Measurements from ENCODE around the gene CCL3. TPM values are rescaled to one million over a fixed set of nuclear protein-coding genes. Genes with fewer than 3 reads are reported as not detected.
"Not testable (repeated sequence)": the region's sequence is repeated elsewhere in the genome, so short reads cannot be mapped to it uniquely, and the experiment has no call there.

CCL3 gene
- polyA plus RNA-seq, 1 of the 3 experiments (the other 2 are of a cell fraction), result not detected

- H3K4me2 ChIP-seq, result no peak overlapping the region
- no peak overlapping the region for H2AFZ ChIP-seq (ENCODE audit: low read depth)
- CTCF ChIA-PET, result no interaction called here
- no peak for TF ChIP-seq RAD21 (IDR thresholded peaks at IDR 0.05; ENCODE audit: low read length)
- no peak for TF ChIP-seq FOXM1 (IDR thresholded peaks at IDR 0.05; ENCODE audit: low read depth)
- no peak for TF ChIP-seq TEAD4 (IDR thresholded peaks at IDR 0.05; ENCODE audit: borderline replicate concordance, insufficient read depth)
- TF ChIP-seq TAF1 (IDR thresholded peaks at IDR 0.05; ENCODE audit: borderline replicate concordance, low read depth, low read length), result no peak
- no peak for TF ChIP-seq GABPA (IDR thresholded peaks at IDR 0.05; ENCODE audit: low read depth)
- no peak for TF ChIP-seq POLR2AphosphoS5 (IDR thresholded peaks at IDR 0.05; ENCODE audit: low read depth, low read length)
- 7% methylated on average over 3 of the region's 7 CpGs for whole genome bisulfite sequencing (ENCODE audit: low lambda C conversion rate)
- H3K9me3 ChIP-seq, result no peaks in the 10 kb centered on the region
- no peaks in the 10 kb centered on the region for H3K4me1 ChIP-seq (ENCODE audit: control insufficient read depth in 1 of 2, insufficient read depth in 2 of 2, low read depth in 1 of 2, low read length in 1 of 2)
- H3K9ac ChIP-seq, result no peak overlapping the region
- no peak overlapping the region for H3K27ac ChIP-seq (ENCODE audit: low read depth in 2 of 2, low read length in 1 of 2)
- no peaks in the 10 kb centered on the region for H3K9me2 ChIP-seq
- DNase-seq, result no peak
- POLR2A ChIA-PET, result interaction anchor here (0.6 kb wide), 1 partner anchor 133 kb away, joined by 3 read pairs; no protein-coding TSS in a partner anchor
- H3K4me3 ChIP-seq (ENCODE audit: low read depth in 2 of 2, low read length in 1 of 2), result no peak overlapping the region
- H3K79me2 ChIP-seq (ENCODE audit: insufficient read depth), result no peaks in the 10 kb centered on the region
- H3F3A ChIP-seq (replicated peaks; ENCODE audit: insufficient read depth), result no peaks in the 10 kb centered on the region
- H3K36me3 ChIP-seq (replicated peaks in 1 of 2; ENCODE audit: control insufficient read depth in 1 of 2, insufficient read depth in 2 of 2, low read length in 1 of 2), result no peaks in the 10 kb centered on the region
- H4K20me1 ChIP-seq (ENCODE audit: insufficient read depth), result no peaks in the 10 kb centered on the region
- peaks cover 21% of the 10 kb centered on the region for H3K27me3 ChIP-seq (ENCODE audit: insufficient read depth)
Observed at GRCh38 chr17:36094746-36095145, 4.8 kb upstream of the CCL3 start.

- CTCF ChIA-PET, result no interaction called here
- Histone ChIP-seq H3K9me2 (no peaks in the 10 kb centered on the region), H3K79me2 (ENCODE audit: insufficient read depth) (no peaks in the 10 kb centered on the region), H3K4me2 (no peak overlapping the region), H3K4me1 (ENCODE audit: control insufficient read depth in 1 of 2, insufficient read depth in 2 of 2, low read depth in 1 of 2, low read length in 1 of 2) (no peaks in the 10 kb centered on the region), H3K36me3 (replicated peaks in 1 of 2; ENCODE audit: control insufficient read depth in 1 of 2, insufficient read depth in 2 of 2, low read length in 1 of 2) (no peaks in the 10 kb centered on the region), H3K9ac (no peak overlapping the region), H2AFZ (ENCODE audit: low read depth) (no peak overlapping the region), H3F3A (replicated peaks; ENCODE audit: insufficient read depth) (no peaks in the 10 kb centered on the region), H3K27me3 (ENCODE audit: insufficient read depth) (peaks cover 26% of the 10 kb centered on the region), H3K4me3 (ENCODE audit: low read depth in 2 of 2, low read length in 1 of 2) (no peak overlapping the region), H3K27ac (ENCODE audit: low read depth in 2 of 2, low read length in 1 of 2) (no peak overlapping the region), H3K9me3 (no peaks in the 10 kb centered on the region), H4K20me1 (ENCODE audit: insufficient read depth) (no peaks in the 10 kb centered on the region)
- 6% methylated on average over 1 of the region's 1 CpG for WGBS (ENCODE audit: low lambda C conversion rate)
- no peak for DNase-seq
- no peak for TF ChIP-seq MAX (IDR thresholded peaks at IDR 0.05; ENCODE audit: low read depth)
- TF ChIP-seq TCF12 (IDR thresholded peaks at IDR 0.05), result no peak
- no peak for TF ChIP-seq EP300 (IDR thresholded peaks at IDR 0.05; ENCODE audit: borderline replicate concordance in 1 of 2, low read depth in 1 of 2, low read length in 1 of 2)
- TF ChIP-seq ELF1 (IDR thresholded peaks at IDR 0.05), result no peak
- TF ChIP-seq CHD2 (IDR thresholded peaks at IDR 0.05; ENCODE audit: low read length, partially characterized antibody), result no peak
- no peak for TF ChIP-seq GATA2 (CRISPR knock-in tag; IDR thresholded peaks at IDR 0.05)
- POLR2A ChIA-PET, result interaction anchor here (0.6 kb wide), 1 partner anchor 132 kb away, joined by 3 read pairs; no protein-coding TSS in a partner anchor
Observed at GRCh38 chr17:36094232-36094631, 4.3 kb upstream of the CCL3 start.

- DNase-seq; H3K4me1 ChIP-seq (ENCODE audit: control insufficient read depth in 1 of 2, insufficient read depth in 2 of 2, low read depth in 1 of 2, low read length in 1 of 2); H3K4me3 ChIP-seq (ENCODE audit: low read depth in 2 of 2, low read length in 1 of 2); H4K20me1 ChIP-seq (ENCODE audit: insufficient read depth); H3K9me2 ChIP-seq; H3K27ac ChIP-seq (ENCODE audit: low read depth in 2 of 2, low read length in 1 of 2); H3K9me3 ChIP-seq; H3K79me2 ChIP-seq (ENCODE audit: insufficient read depth); CTCF ChIA-PET; H3K9ac ChIP-seq; H3F3A ChIP-seq (replicated peaks; ENCODE audit: insufficient read depth); POLR2A ChIA-PET; H3K4me2 ChIP-seq; H3K36me3 ChIP-seq (replicated peaks in 1 of 2; ENCODE audit: control insufficient read depth in 1 of 2, insufficient read depth in 2 of 2, low read length in 1 of 2); H2AFZ ChIP-seq (ENCODE audit: low read depth): not testable (repeated sequence)
- WGBS (ENCODE audit: low lambda C conversion rate), result 33% methylated on average over 6 of the region's 6 CpGs
- peaks cover 34% of the 10 kb centered on the region for H3K27me3 ChIP-seq (ENCODE audit: insufficient read depth)
Observed at GRCh38 chr17:36092715-36093114, 2.8 kb upstream of the CCL3 start.

Data from SK-N-SH (cell line).